A549 (cell line): ENCODE results near the gene SRGAP1. TPM values are rescaled to one million over a fixed set of nuclear protein-coding genes. Genes with fewer than 3 reads are reported as not detected.

Experiments used
- CBX2 ChIP-seq: fragments of 200-600 bp; sonication (generic); IDR thresholded peaks from 2 replicates; pipeline ENCODE4 v1.6.1; 2016; ENCODE audit warnings: low read depth, mild to moderate bottlenecking, borderline replicate concordance
- CBX8 ChIP-seq: fragments of 200-600 bp; sonication (generic); IDR thresholded peaks from 2 replicates; pipeline ENCODE4 v1.6.1; 2016
- CEBPB ChIP-seq, 2 experiments: fragments of >200 bp in 1 of 2; sonication (Bioruptor Twin) in 1 of 2; formaldehyde crosslinking in 1 of 2; IDR thresholded peaks; 2 replicates each; pipeline ENCODE4 v1.6.1; 2012 to 2016
- CHD2 ChIP-seq: fragments of 150-350 bp; IDR thresholded peaks from 2 replicates; pipeline ENCODE4 v1.6.1; 2014; ENCODE audit warnings: low read length; ENCODE audit not compliant: partially characterized antibody
- CHD4 ChIP-seq: fragments of 200-600 bp; sonication (generic); IDR thresholded peaks from 2 replicates; pipeline ENCODE4 v1.6.1; 2016; ENCODE audit warnings: antibody characterized with exemption, mild to moderate bottlenecking, borderline replicate concordance
- EP300 ChIP-seq, 2 experiments: fragments of >200 bp; sonication (Bioruptor Twin); formaldehyde crosslinking; IDR thresholded peaks; 2 replicates in 1 of 2; 3 replicates in 1 of 2; pipeline ENCODE4 v1.6.1; 2016 to 2017
- FOSL2 ChIP-seq, 2 experiments: fragments of 450-650 bp in 1 of 2; fragments of >200 bp in 1 of 2; sonication (Bioruptor Twin) in 1 of 2; formaldehyde crosslinking; IDR thresholded peaks; 2 replicates each; pipeline versions ENCODE4 v1.5.0 to v1.6.1; 2016 to 2020; ENCODE audit warnings: mild to moderate bottlenecking in 1 of 2, moderate library complexity in 1 of 2
- GATA3 ChIP-seq: IDR thresholded peaks from 2 replicates; pipeline ENCODE4 v1.6.1; 2012; ENCODE audit warnings: borderline replicate concordance
- HDAC2 ChIP-seq: fragments of 200-600 bp; sonication (generic); IDR thresholded peaks from 2 replicates; pipeline ENCODE4 v1.6.1; 2016
- HEYL ChIP-seq: fragments of 250-450 bp; sonication (Bioruptor Pico); IDR thresholded peaks from 2 replicates; pipeline ENCODE4 v1.8.0; 2021; ENCODE audit warnings: mild to moderate bottlenecking, moderate library complexity
- HOXA7 ChIP-seq: fragments of 250-450 bp; sonication (Bioruptor Pico); IDR thresholded peaks from 2 replicates; pipeline ENCODE4 v1.5.0; 2020; ENCODE audit warnings: mild to moderate bottlenecking, moderate library complexity
- HOXB13 ChIP-seq: fragments of 250-450 bp; sonication (Bioruptor Pico); IDR thresholded peaks from 2 replicates; pipeline ENCODE4 v1.5.0; 2020; ENCODE audit warnings: low read depth, mild to moderate bottlenecking, moderate library complexity
- JUN ChIP-seq, 2 experiments: fragments of >200 bp; sonication (Bioruptor Twin); formaldehyde crosslinking; IDR thresholded peaks; 2 replicates in 1 of 2; 3 replicates in 1 of 2; pipeline ENCODE4 v1.6.1; 2016 to 2017
- JUNB ChIP-seq: fragments of >200 bp; sonication (Bioruptor Twin); formaldehyde crosslinking; IDR thresholded peaks from 2 replicates; pipeline ENCODE4 v1.6.1; 2016
- KDM1A ChIP-seq: fragments of 200-600 bp; sonication (generic); IDR thresholded peaks from 2 replicates; pipeline ENCODE4 v1.6.1; 2016; ENCODE audit warnings: low read depth, mild to moderate bottlenecking
- MAFK ChIP-seq: fragments of 450-650 bp; IDR thresholded peaks from 2 replicates; pipeline ENCODE4 v1.6.1; 2014; ENCODE audit not compliant: partially characterized antibody
- NFE2L2 ChIP-seq: fragments of 150-350 bp; conservative IDR thresholded peaks from 2 replicates; pipeline ENCODE4 v1.6.1; 2014; ENCODE audit warnings: low read length
- NPAS2 ChIP-seq: fragments of 250-450 bp; sonication (Bioruptor Pico); IDR thresholded peaks from 2 replicates; pipeline ENCODE4 v1.8.0; 2022; ENCODE audit warnings: mild to moderate bottlenecking, moderate library complexity, borderline replicate concordance
- NR3C1 ChIP-seq: fragments of >200 bp; sonication (Bioruptor Twin); formaldehyde crosslinking; IDR thresholded peaks from 3 replicates; pipeline ENCODE4 v1.6.1; 2017
- RAD21 ChIP-seq, 2 experiments: fragments of >200 bp in 1 of 2; sonication (Bioruptor Twin) in 1 of 2; formaldehyde crosslinking in 1 of 2; IDR thresholded peaks in 1 of 2; conservative IDR thresholded peaks in 1 of 2; 2 replicates in 1 of 2; 3 replicates in 1 of 2; pipeline ENCODE4 v1.6.1; 2012 to 2018; ENCODE audit warnings: inconsistent platforms in 1 of 2
- RCOR1 ChIP-seq: fragments of 150-350 bp; IDR thresholded peaks from 2 replicates; pipeline ENCODE4 v1.6.1; 2014; ENCODE audit warnings: antibody characterized with exemption, low read length, low read depth
- RNF2 ChIP-seq: fragments of 200-600 bp; sonication (generic); IDR thresholded peaks from 2 replicates; pipeline ENCODE4 v1.6.1; 2016; ENCODE audit warnings: low read depth, mild to moderate bottlenecking, antibody characterized with exemption, moderate library complexity, borderline replicate concordance
- TP53 ChIP-seq: fragments of 250-450 bp; sonication (Bioruptor Pico); IDR thresholded peaks from 2 replicates; pipeline ENCODE4 v1.5.0; 2021; ENCODE audit warnings: mild to moderate bottlenecking, moderate library complexity
- ZC3H11A ChIP-seq: fragments of 450-650 bp; IDR thresholded peaks from 2 replicates; pipeline ENCODE4 v1.6.1; 2014; ENCODE audit warnings: antibody characterized with exemption, mild to moderate bottlenecking
- ZFP36 ChIP-seq: fragments of 450-650 bp; IDR thresholded peaks from 2 replicates; pipeline ENCODE4 v1.6.1; 2014; ENCODE audit warnings: borderline replicate concordance; ENCODE audit not compliant: partially characterized antibody
- polyA plus RNA-seq, 4 experiments: library from polyadenylated mRNA; depleted of rRNA in 3 of 4; stranded (reverse); fragments of >200 nt; fragmentation: RNase III in 1 of 4; extraction: RNeasy Plus Mini Kit Qiagen cat#74134 plus additional on column Dnase treatment in 1 of 4; gene quantifications; 2 replicates in 3 of 4; 3 replicates in 1 of 4; pipeline ENCODE4 v1.2.3, GENCODE V29; 2011 to 2017
- TF ChIP-seq, protein P1 (sequence below): fragments of 250-450 bp; sonication (Bioruptor Pico); IDR thresholded peaks from 2 replicates; pipeline ENCODE4 v1.5.0; 2021; ENCODE audit warnings: mild to moderate bottlenecking, moderate library complexity, borderline replicate concordance
- TF ChIP-seq, protein P2 (sequence below): fragments of 200-600 bp; sonication (generic); IDR thresholded peaks from 2 replicates; pipeline ENCODE4 v1.6.1; 2016; ENCODE audit warnings: antibody characterized with exemption, mild to moderate bottlenecking, moderate library complexity
- TF ChIP-seq, protein P3 (sequence below): IDR thresholded peaks from 2 replicates; pipeline ENCODE4 v1.6.1; 2012
- TF ChIP-seq, protein P4 (sequence below): IDR thresholded peaks from 2 replicates; pipeline ENCODE4 v1.6.1; 2012; ENCODE audit warnings: low read depth, borderline replicate concordance
- TF ChIP-seq, protein P5 (sequence below): fragments of 450-650 bp; IDR thresholded peaks from 2 replicates; pipeline ENCODE4 v1.6.1; 2014; ENCODE audit warnings: antibody characterized with exemption

SRGAP1 gene
- polyA plus RNA-seq, 2 of the 4 experiments (the other 2 are of a cell fraction), result 7.9 to 22.9 TPM

DNA sequence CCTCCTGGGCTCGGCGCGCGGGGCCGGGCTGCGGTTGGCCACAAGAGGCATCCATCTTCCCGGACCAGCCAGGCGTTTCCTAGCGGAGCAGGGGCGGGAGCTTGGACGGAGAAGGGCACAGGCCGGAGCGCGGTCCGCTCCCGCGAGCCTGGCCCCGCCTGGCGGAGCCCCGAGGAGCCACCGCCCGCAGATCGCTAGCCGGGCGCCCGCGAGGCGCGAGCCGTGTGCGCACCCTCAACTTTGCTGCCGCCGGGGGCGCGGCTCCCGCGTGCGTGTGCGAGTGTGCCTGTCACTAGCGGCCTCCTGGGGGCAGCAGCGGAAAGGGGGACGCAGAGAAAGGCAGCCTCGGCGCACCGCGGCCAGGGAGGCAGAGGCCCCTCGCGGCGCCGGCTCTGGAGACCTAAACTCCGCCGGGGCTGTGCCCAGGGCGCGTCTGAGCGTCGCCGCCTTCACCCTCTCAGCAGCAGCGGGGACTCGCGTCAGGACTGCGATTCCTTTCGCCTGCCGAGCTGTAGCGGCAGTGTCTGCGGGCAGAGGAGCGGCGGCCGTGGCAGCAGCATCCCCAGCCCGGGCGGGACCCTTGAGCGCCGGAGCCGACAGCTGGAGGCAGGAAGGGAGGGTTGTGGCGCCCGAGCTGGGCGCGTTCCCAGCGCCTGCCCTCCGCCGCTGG lies 644 bp upstream of the SRGAP1 start (continued):
- TF ChIP-seq CBX2 (no peak), JUN (IDR thresholded peaks at IDR 0.05) (peak in 1 of 2 experiments; percentile 79; a peak in 2 of 5 replicates), JUNB (no peak), NFE2L2 (no peak), NR3C1 (no peak), CHD4 (no peak), GATA3 (no peak), TP53 (no peak), RCOR1 (no peak), HEYL (no peak), CBX8 (no peak), CEBPB (IDR thresholded peaks at IDR 0.05) (no peak), RAD21 (conservative IDR thresholded peaks at IDR 0.05 in 1 of 2, IDR thresholded peaks at IDR 0.05 in 1 of 2) (peak; percentile 97 to 99), NPAS2 (CRISPR knock-in tag) (no peak), FOSL2 (IDR thresholded peaks at IDR 0.05) (no peak), FOSL2 (CRISPR knock-in tag; IDR thresholded peaks at IDR 0.05) (peak; percentile 51), KDM1A (no peak), HDAC2 (no peak), RNF2 (no peak), HOXA7 (CRISPR knock-in tag) (no peak), CHD2 (no peak), MAFK (no peak), EP300 (IDR thresholded peaks at IDR 0.05) (0 out of 5 replicates have a peak, but pooled peaks of 1 of the 2 experiments have one; percentile 38), ZC3H11A (no peak), ZFP36 (no peak), HOXB13 (CRISPR knock-in tag) (no peak)
- TF ChIP-seq, protein P1, sequence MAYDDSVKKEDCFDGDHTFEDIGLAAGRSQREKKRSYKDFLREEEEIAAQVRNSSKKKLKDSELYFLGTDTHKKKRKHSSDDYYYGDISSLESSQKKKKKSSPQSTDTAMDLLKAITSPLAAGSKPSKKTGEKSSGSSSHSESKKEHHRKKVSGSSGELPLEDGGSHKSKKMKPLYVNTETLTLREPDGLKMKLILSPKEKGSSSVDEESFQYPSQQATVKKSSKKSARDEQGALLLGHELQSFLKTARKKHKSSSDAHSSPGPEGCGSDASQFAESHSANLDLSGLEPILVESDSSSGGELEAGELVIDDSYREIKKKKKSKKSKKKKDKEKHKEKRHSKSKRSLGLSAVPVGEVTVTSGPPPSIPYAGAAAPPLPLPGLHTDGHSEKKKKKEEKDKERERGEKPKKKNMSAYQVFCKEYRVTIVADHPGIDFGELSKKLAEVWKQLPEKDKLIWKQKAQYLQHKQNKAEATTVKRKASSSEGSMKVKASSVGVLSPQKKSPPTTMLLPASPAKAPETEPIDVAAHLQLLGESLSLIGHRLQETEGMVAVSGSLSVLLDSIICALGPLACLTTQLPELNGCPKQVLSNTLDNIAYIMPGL, result peak; percentile 60; the same call in 1 of the 2 replicates
- TF ChIP-seq, protein P2, sequence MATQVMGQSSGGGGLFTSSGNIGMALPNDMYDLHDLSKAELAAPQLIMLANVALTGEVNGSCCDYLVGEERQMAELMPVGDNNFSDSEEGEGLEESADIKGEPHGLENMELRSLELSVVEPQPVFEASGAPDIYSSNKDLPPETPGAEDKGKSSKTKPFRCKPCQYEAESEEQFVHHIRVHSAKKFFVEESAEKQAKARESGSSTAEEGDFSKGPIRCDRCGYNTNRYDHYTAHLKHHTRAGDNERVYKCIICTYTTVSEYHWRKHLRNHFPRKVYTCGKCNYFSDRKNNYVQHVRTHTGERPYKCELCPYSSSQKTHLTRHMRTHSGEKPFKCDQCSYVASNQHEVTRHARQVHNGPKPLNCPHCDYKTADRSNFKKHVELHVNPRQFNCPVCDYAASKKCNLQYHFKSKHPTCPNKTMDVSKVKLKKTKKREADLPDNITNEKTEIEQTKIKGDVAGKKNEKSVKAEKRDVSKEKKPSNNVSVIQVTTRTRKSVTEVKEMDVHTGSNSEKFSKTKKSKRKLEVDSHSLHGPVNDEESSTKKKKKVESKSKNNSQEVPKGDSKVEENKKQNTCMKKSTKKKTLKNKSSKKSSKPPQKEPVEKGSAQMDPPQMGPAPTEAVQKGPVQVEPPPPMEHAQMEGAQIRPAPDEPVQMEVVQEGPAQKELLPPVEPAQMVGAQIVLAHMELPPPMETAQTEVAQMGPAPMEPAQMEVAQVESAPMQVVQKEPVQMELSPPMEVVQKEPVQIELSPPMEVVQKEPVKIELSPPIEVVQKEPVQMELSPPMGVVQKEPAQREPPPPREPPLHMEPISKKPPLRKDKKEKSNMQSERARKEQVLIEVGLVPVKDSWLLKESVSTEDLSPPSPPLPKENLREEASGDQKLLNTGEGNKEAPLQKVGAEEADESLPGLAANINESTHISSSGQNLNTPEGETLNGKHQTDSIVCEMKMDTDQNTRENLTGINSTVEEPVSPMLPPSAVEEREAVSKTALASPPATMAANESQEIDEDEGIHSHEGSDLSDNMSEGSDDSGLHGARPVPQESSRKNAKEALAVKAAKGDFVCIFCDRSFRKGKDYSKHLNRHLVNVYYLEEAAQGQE, result no peak
- TF ChIP-seq, protein P3, sequence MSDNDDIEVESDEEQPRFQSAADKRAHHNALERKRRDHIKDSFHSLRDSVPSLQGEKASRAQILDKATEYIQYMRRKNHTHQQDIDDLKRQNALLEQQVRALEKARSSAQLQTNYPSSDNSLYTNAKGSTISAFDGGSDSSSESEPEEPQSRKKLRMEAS, result peak; percentile 95
- TF ChIP-seq, protein P4, sequence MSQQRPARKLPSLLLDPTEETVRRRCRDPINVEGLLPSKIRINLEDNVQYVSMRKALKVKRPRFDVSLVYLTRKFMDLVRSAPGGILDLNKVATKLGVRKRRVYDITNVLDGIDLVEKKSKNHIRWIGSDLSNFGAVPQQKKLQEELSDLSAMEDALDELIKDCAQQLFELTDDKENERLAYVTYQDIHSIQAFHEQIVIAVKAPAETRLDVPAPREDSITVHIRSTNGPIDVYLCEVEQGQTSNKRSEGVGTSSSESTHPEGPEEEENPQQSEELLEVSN, result no peak
- TF ChIP-seq, protein P5, sequence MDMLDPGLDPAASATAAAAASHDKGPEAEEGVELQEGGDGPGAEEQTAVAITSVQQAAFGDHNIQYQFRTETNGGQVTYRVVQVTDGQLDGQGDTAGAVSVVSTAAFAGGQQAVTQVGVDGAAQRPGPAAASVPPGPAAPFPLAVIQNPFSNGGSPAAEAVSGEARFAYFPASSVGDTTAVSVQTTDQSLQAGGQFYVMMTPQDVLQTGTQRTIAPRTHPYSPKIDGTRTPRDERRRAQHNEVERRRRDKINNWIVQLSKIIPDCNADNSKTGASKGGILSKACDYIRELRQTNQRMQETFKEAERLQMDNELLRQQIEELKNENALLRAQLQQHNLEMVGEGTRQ, result no peak
- TF ChIP-seq, all 56 proteins: peak for 15
